GM23248 (cell line): ENCODE results near the gene DDX47. TPM values are rescaled to one million over a fixed set of nuclear protein-coding genes. Genes with fewer than 3 reads are reported as not detected.
"Not testable (repeated sequence)": the region's sequence is repeated elsewhere in the genome, so short reads cannot be mapped to it uniquely, and the experiment has no call there.

ENCODE experiments used
- DNase-seq: peaks from one replicate; pipeline ENCODE4 v3.0.0-alpha.2; 2015
- H2AFZ ChIP-seq: fragments of 200-600 bp; sonication (generic); 2 replicates; pipeline ENCODE4 v1.6.1; 2016; ENCODE audit warnings: antibody characterized with exemption
- H3F3A ChIP-seq: fragments of 200-600 bp; sonication (generic); 2 replicates; pipeline ENCODE4 v1.6.1; 2016; ENCODE audit warnings: mild to moderate bottlenecking, antibody characterized with exemption, mixed run types; ENCODE audit not compliant: insufficient read depth
- H3K27ac ChIP-seq: fragments of 200-600 bp; sonication (generic); 2 replicates; pipeline ENCODE4 v1.5.1; 2016; ENCODE audit warnings: mild to moderate bottlenecking
- H3K27me3 ChIP-seq: fragments of 200-600 bp; sonication (generic); replicated peaks from 2 replicates; pipeline ENCODE4 v1.6.1; 2016; ENCODE audit warnings: mild to moderate bottlenecking; ENCODE audit not compliant: insufficient read depth
- H3K36me3 ChIP-seq: fragments of 200-600 bp; sonication (generic); 2 replicates; pipeline ENCODE4 v1.6.1; 2016; ENCODE audit warnings: low read depth, mild to moderate bottlenecking
- H3K4me1 ChIP-seq: fragments of 200-600 bp; sonication (generic); 2 replicates; pipeline ENCODE4 v1.6.1; 2016; ENCODE audit warnings: mild to moderate bottlenecking; ENCODE audit not compliant: insufficient read depth
- H3K4me2 ChIP-seq: fragments of 200-600 bp; sonication (generic); one replicate; pipeline ENCODE4 v1.6.1; 2016; ENCODE audit warnings: mild to moderate bottlenecking; ENCODE audit not compliant: unreplicated experiment
- H3K4me3 ChIP-seq: fragments of 200-600 bp; sonication (generic); 2 replicates; pipeline ENCODE4 v1.5.1; 2016; ENCODE audit warnings: mild to moderate bottlenecking
- H3K79me2 ChIP-seq: fragments of 200-600 bp; sonication (generic); 2 replicates; pipeline ENCODE4 v1.6.1; 2016; ENCODE audit warnings: mild to moderate bottlenecking; ENCODE audit not compliant: insufficient read depth
- H3K9ac ChIP-seq: fragments of 200-600 bp; sonication (generic); 2 replicates; pipeline ENCODE4 v1.6.1; 2016; ENCODE audit warnings: mild to moderate bottlenecking
- H3K9me2 ChIP-seq: fragments of 200-600 bp; sonication (generic); 2 replicates; pipeline ENCODE4 v1.6.1; 2016; ENCODE audit warnings: mixed run types, mild to moderate bottlenecking, moderate library complexity; ENCODE audit not compliant: insufficient read depth
- H3K9me3 ChIP-seq: fragments of 200-600 bp; sonication (generic); one replicate; pipeline ENCODE4 v1.6.1; 2017; ENCODE audit warnings: low read depth
- H4K20me1 ChIP-seq: fragments of 200-600 bp; sonication (generic); 2 replicates; pipeline ENCODE4 v1.6.0; 2016; ENCODE audit not compliant: insufficient read depth
- EZH2 ChIP-seq: fragments of 200-600 bp; sonication (generic); IDR thresholded peaks from 2 replicates; pipeline ENCODE4 v1.6.1; 2018; ENCODE audit warnings: antibody characterized with exemption, mild to moderate bottlenecking; ENCODE audit not compliant: insufficient read depth, poor library complexity, severe bottlenecking
- EZH2phosphoT487 ChIP-seq: fragments of 200-600 bp; sonication (generic); IDR thresholded peaks from 2 replicates; pipeline ENCODE4 v1.6.1; 2018; ENCODE audit warnings: antibody characterized with exemption, moderate library complexity, mild to moderate bottlenecking, low read depth; ENCODE audit not compliant: insufficient read depth
- WGBS, 2 experiments: methylation state at CpG; one replicate each; pipeline ENCODE4 v1.1.6; 2015 to 2017; ENCODE audit warnings: low lambda C conversion rate in 2 of 2, low coverage in 1 of 2; ENCODE audit errors: missing lambda C conversion rate in 2 of 2; 5-methylcytosine and 5-hydroxymethylcytosine counted together
- in situ Hi-C: fragments of 300-500 bp; cut with MboI; formaldehyde crosslinking; loops from 2 replicates; pipeline ENCODE4 v1.15.0; 2020
- polyA plus RNA-seq: library from polyadenylated mRNA; unstranded; fragments of >200 nt; fragmentation: Nextera tagmentation; extraction: Ambion mirVana; gene quantifications from 2 replicates; pipeline ENCODE4 v1.2.1, GENCODE V29; 2016
- total RNA-seq: library from RNA; depleted of rRNA; stranded (reverse); fragments of >200 nt; shearing (Covaris generic); gene quantifications from 2 replicates; pipeline ENCODE4 v1.2.3, GENCODE V29; 2014

DDX47 gene
- total and polyA plus RNA-seq, 2 experiments from 2014 or later: 119 to 132 TPM

GRCh38 chr12:12837025-12837812 lies 24.1 kb downstream of the DDX47 start:
- no peak for TF ChIP-seq EZH2phosphoT487
- no peak for TF ChIP-seq EZH2
- peak; percentile 91 for DNase-seq
- H3K36me3 ChIP-seq: peaks cover 7% of the 10 kb centered on the region; the same call in 1 of the 2 replicates
- in situ Hi-C loops: no loop called here
- H3K4me1 ChIP-seq: peaks cover 57% of the 10 kb centered on the region
- peaks cover 72% of the 10 kb centered on the region for H3F3A ChIP-seq
- H2AFZ ChIP-seq: no peak overlapping the region
- no peaks in the 10 kb centered on the region for H3K9me3 ChIP-seq
- H3K9ac ChIP-seq: no peak overlapping the region
- peak overlapping the region; percentile 43 for H3K27ac ChIP-seq
- H3K4me2 ChIP-seq: no peak overlapping the region
- H3K27me3 ChIP-seq: no peaks in the 10 kb centered on the region
- no peaks in the 10 kb centered on the region for H3K79me2 ChIP-seq
- no peaks in the 10 kb centered on the region for H3K9me2 ChIP-seq
- H4K20me1 ChIP-seq: no peaks in the 10 kb centered on the region
- H3K4me3 ChIP-seq: no peak overlapping the region
- WGBS, 2 experiments: 51 to 56% methylated on average over 15 of the region's 15 CpGs

- Histone ChIP-seq H3K4me3 (no peak overlapping the region), H3K9me3 (no peaks in the 10 kb centered on the region), H3K4me1 (peaks cover 57% of the 10 kb centered on the region), H3K27ac (peak overlapping the region; percentile 43), H3K4me2 (no peak overlapping the region), H3F3A (peaks cover 67% of the 10 kb centered on the region), H3K9me2 (no peaks in the 10 kb centered on the region), H3K36me3 (peaks cover 7% of the 10 kb centered on the region; the same call in 1 of the 2 replicates), H3K79me2 (no peaks in the 10 kb centered on the region), H4K20me1 (no peaks in the 10 kb centered on the region), H2AFZ (no peak overlapping the region), H3K27me3 (no peaks in the 10 kb centered on the region), H3K9ac (no peak overlapping the region)
- WGBS, 2 experiments: 94 to 97% methylated on average over 3 of the region's 3 CpGs
- TF ChIP-seq EZH2phosphoT487 (no peak), EZH2 (no peak)
- in situ Hi-C loops: no loop called here
- no peak for DNase-seq
These were observed 24.6 kb downstream of the DDX47 start for GRCh38 chr12:12837813-12838153.

- Histone ChIP-seq H3K4me2 (no peak overlapping the region), H3K9me2 (no peaks in the 10 kb centered on the region), H3K9me3 (no peaks in the 10 kb centered on the region), H3K4me3 (no peak overlapping the region), H3K4me1 (peaks cover 57% of the 10 kb centered on the region), H3K36me3 (no peaks in the 10 kb centered on the region; the same call in 1 of the 2 replicates), H3F3A (peaks cover 55% of the 10 kb centered on the region), H3K79me2 (no peaks in the 10 kb centered on the region), H2AFZ (no peak overlapping the region), H3K9ac (no peak overlapping the region), H3K27me3 (no peaks in the 10 kb centered on the region), H4K20me1 (no peaks in the 10 kb centered on the region), H3K27ac (peak overlapping the region; percentile 43)
- no peak for DNase-seq
- TF ChIP-seq EZH2 (no peak), EZH2phosphoT487 (no peak)
- in situ Hi-C loops: no loop called here
- WGBS, 2 experiments: 95 to 100% methylated on average over 1 of the region's 1 CpG
These were observed 25.9 kb downstream of the DDX47 start for GRCh38 chr12:12839003-12839395.

GRCh38 chr12:12839439-12839838 lies 26.3 kb downstream of the DDX47 start:
- peak overlapping the region; percentile 30 for H3K4me2 ChIP-seq
- in situ Hi-C loops, DNase-seq, H3K36me3 ChIP-seq, H3K9me2 ChIP-seq, H3K27me3 ChIP-seq, H2AFZ ChIP-seq, H3K4me3 ChIP-seq, H4K20me1 ChIP-seq, H3K9me3 ChIP-seq, H3K79me2 ChIP-seq, H3K9ac ChIP-seq: not testable (repeated sequence)
- peak overlapping the region; percentile 63 for H3K27ac ChIP-seq
- H3K4me1 ChIP-seq: peaks cover 56% of the 10 kb centered on the region
- H3F3A ChIP-seq: peaks cover 50% of the 10 kb centered on the region
- 91 to 97% methylated on average over 10 of the region's 10 CpGs for WGBS, 2 experiments
